Stimulated activated CD8-positive, alpha-beta memory T cell treated with anti-CD3 and anti-CD28 coated beads, Interleukin-15, amount 100 ng/mL, for 48 hours (primary cell): ENCODE data around the gene TNS3.

Source experiments
- DNase-seq, 2 donors: peaks; one replicate each; pipeline ENCODE4 v3.0.0-alpha.2; 2020; ENCODE audit warnings: low read depth in 2 of 2

Gene TNS3

GRCh38 chr7:47430422-47430821 lies 151.5 kb downstream of the TNS3 start:
- DNase-seq, result no peak

GRCh38 chr7:47428768-47429472 lies 153.0 kb downstream of the TNS3 start:
- DNase-seq, result no peak

- DNase-seq, result no peak
These were observed 153.7 kb downstream of the TNS3 start for GRCh38 chr7:47428052-47428767.

GRCh38 chr7:47427051-47427643 lies 154.8 kb downstream of the TNS3 start:
- no peak for DNase-seq

- DNase-seq, result no peak
These were observed 157.4 kb downstream of the TNS3 start for GRCh38 chr7:47424523-47424922.

- DNase-seq, result no peak
These were observed 158.7 kb downstream of the TNS3 start for GRCh38 chr7:47423196-47423595.

GRCh38 chr7:47422611-47423010 lies 159.3 kb downstream of the TNS3 start:
- DNase-seq, result no peak

GRCh38 chr7:47421456-47421855 lies 160.5 kb downstream of the TNS3 start:
- DNase-seq, result no peak

GRCh38 chr7:47420122-47420780 lies 161.7 kb downstream of the TNS3 start:
- no peak for DNase-seq

- DNase-seq, result no peak
These were observed 162.4 kb downstream of the TNS3 start for GRCh38 chr7:47419471-47419870.

GRCh38 chr7:47418601-47419309 lies 163.2 kb downstream of the TNS3 start:
- DNase-seq, result no peak

GRCh38 chr7:47416492-47417480 lies 165.1 kb downstream of the TNS3 start:
- DNase-seq, result no peak

GRCh38 chr7:47415318-47416212 lies 166.3 kb downstream of the TNS3 start:
- no peak for DNase-seq

- no peak for DNase-seq
These were observed 167.3 kb downstream of the TNS3 start for GRCh38 chr7:47414342-47415317.

- no peak for DNase-seq
These were observed 168.2 kb downstream of the TNS3 start for GRCh38 chr7:47413526-47414341.

- DNase-seq, result no peak
These were observed 170.0 kb downstream of the TNS3 start for GRCh38 chr7:47411901-47412300.

- no peak for DNase-seq
These were observed 170.5 kb downstream of the TNS3 start for GRCh38 chr7:47411281-47411869.
